GM21447 (cell line): Measurements from ENCODE around the gene TMC4.
A peak's percentile ranks its signal among the peaks of the same experiment; 100 is the strongest.
"Not testable (repeated sequence)": the region's sequence is repeated elsewhere in the genome, so short reads cannot be mapped to it uniquely, and the experiment has no call there.

Experiments used
- ATAC-seq: cut with Tn5 transposase; IDR thresholded peaks from one replicate; pipeline ENCODE4 v1.9.1; 2021; ENCODE audit not compliant: unreplicated experiment

Gene TMC4

GRCh38 chr19:54204767-54205468 lies 32.0 kb upstream of the TMC4 start:
- ATAC-seq = no peak

DNA sequence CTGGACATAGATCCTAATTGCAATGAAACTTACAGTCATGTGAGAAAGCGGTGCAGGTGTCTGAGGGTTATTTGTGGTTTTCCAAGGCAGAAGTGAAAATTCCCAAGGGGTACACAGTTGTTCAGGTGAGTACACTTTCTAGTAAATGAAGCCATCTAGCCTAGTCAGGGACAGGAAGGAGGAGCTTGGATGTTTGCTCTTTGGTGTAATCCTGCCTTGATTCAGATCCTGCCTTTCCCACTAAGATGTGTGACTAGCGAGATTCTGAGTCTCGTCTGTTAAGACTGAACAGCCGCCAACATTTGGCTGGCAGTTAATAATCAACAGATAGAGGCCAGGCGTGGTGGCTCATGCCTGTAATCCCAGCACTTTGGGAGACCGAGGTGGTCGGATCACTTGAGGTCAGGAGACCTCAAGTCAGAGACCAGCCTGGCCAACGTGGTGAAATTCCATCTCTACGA lies 30.2 kb upstream of the TMC4 start:
- no peak for ATAC-seq

GRCh38 chr19:54201980-54202379 lies 29.0 kb upstream of the TMC4 start:
- no peak for ATAC-seq

- ATAC-seq = no peak
Measured at GRCh38 chr19:54201172-54201701, 28.3 kb upstream of the TMC4 start.

GRCh38 chr19:54199401-54199800 lies 26.4 kb upstream of the TMC4 start:
- no peak for ATAC-seq

DNA sequence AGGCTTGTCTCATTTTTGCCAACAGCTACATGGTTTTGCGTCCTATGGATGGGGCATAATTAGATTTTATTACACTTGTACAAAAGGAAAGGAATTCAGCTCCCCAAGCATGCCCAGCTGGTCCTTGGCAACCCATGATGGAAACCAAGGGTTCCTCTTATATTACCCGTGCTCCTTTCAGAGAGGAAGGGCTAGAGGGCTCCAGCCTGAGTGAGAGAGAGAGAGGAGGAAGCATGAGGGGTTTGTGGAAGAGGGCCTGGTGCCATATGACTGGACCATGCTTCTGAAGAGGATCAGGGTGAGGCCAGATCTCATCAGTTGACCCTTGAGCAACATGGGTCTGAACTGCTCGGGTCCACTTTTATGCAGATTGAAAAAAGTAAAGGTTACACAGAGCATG lies 24.2 kb upstream of the TMC4 start:
- no peak for ATAC-seq

- no peak for ATAC-seq
Measured at GRCh38 chr19:54196536-54196935, 23.6 kb upstream of the TMC4 start.

- ATAC-seq = not testable (repeated sequence)
Measured at GRCh38 chr19:54194463-54194862, 21.5 kb upstream of the TMC4 start.

DNA sequence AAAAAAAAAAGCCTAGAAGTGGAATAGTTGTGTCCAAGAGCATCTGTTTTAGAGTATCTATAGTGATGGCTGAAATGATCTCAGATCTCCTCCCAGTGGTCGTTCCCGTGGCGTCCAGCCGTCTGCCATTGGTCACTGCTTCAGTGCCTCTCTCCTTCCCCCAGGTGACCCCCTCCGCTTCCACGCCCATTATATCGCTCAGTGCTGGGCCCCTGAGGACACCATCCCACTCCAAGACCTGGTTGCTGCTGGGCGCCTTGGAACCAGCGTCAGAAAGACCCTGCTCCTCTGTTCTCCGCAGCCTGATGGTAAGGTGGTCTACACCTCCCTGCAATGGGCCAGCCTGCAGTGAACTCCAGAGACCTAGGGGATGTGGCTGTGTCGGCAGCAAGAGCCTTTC lies 20.1 kb upstream of the TMC4 start:
- no peak for ATAC-seq

DNA sequence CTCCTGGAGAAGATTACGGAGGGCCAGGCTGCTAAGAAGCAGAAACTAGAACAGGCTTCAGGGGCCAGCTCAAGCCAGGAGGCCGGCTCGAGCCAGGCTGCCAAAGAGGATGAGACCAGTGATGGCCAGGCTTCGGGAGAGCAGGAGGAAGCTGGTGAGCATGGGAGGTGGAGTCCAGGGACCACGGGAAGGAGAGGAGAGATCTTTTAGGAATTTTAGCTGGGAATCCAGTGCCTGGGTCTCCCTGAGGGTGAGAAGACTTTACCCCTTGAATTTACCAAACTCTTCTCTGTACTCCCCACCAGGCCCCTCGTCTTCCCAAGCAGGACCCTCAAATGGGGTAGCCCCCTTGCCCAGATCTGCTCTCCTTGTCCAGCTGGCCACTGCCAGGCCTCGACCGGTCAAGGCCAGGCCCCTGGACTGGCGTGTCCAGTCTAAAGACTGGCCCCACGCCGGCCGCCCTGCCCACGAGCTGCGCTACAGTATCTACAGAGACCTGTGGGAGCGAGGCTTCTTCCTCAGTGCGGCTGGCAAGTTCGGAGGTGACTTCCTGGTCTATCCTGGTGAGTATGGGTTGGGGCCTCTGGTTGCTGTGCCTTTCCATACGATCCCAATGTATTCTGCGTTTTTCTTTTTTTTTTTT lies 19.0 kb upstream of the TMC4 start:
- ATAC-seq = no peak

GRCh38 chr19:54191011-54191810 lies 18.3 kb upstream of the TMC4 start, which contains the start of gene TSEN34:
Gene TSEN34, plus strand, starts transcription at chr19:54191308. Its CDS starts 57 bp downstream, at chr19:54191365.
- ATAC-seq = peak; percentile 21

- ATAC-seq = peak; percentile 46
Measured at GRCh38 chr19:54190503-54191010, 17.6 kb upstream of the TMC4 start.

GRCh38 chr19:54189735-54190502 lies 17.0 kb upstream of the TMC4 start:
- peak; percentile 44 for ATAC-seq

- peak; percentile 10 for ATAC-seq
Measured at GRCh38 chr19:54189145-54189734, 16.3 kb upstream of the TMC4 start, which contains the start of gene MBOAT7. Gene MBOAT7, minus strand, starts transcription at chr19:54189580. Its CDS starts 1,072 bp downstream, at chr19:54188508.

- ATAC-seq = no peak
Measured at GRCh38 chr19:54188215-54188871, 15.4 kb upstream of the TMC4 start.

GRCh38 chr19:54186934-54187381 lies 14.0 kb upstream of the TMC4 start:
- ATAC-seq = no peak

GRCh38 chr19:54186351-54186750 lies 13.4 kb upstream of the TMC4 start:
- no peak for ATAC-seq

GRCh38 chr19:54183431-54183830 lies 10.5 kb upstream of the TMC4 start:
- no peak for ATAC-seq

GRCh38 chr19:54181894-54182293 lies 8.9 kb upstream of the TMC4 start:
- ATAC-seq = not testable (repeated sequence)
